Pancreas (tissue), 10 donors: ENCODE data around the gene ORM1. TPM values are rescaled to one million over a fixed set of nuclear protein-coding genes. Genes with fewer than 3 reads are reported as not detected.

Source experiments
- ATAC-seq, 4 donors: fragments of 200-7000 bp; cut with Tn5 transposase; one replicate each; pipeline versions ENCODE4 v1.8.0 to v1.9.1; 2020; ENCODE audit warnings: mild to moderate bottlenecking in 4 of 4, moderate library complexity in 4 of 4
- DNase-seq, 6 donors: peaks; one replicate each; pipeline ENCODE4 v3.0.0-alpha.2; 2020
- FAIRE-seq: peaks from 2 replicates; lab custom pipeline; 2012; peaks lifted over from hg19 to GRCh38; lab: Jason Lieb, UNC
- H3K27ac ChIP-seq, 4 donors: fragments of 200-600 bp; sonication (generic); 1 replicate in 3 of 4; 2 replicates in 1 of 4; pipeline versions ENCODE4 v1.5.0 to v1.8.0; 2020
- H3K27me3 ChIP-seq, 4 donors: fragments of 200-600 bp; one replicate each; pipeline ENCODE4 v1.8.0; 2021
- H3K36me3 ChIP-seq, 3 donors: fragments of 200-600 bp; sonication (generic) in 1 of 3; one replicate each; pipeline versions ENCODE4 v1.5.0 to v1.8.0; 2020 to 2021
- H3K4me1 ChIP-seq, 3 donors: fragments of 200-600 bp; one replicate each; pipeline ENCODE4 v1.8.0; 2021
- H3K4me3 ChIP-seq, 4 donors: fragments of 200-600 bp; sonication (generic) in 2 of 4; one replicate each; pipeline versions ENCODE4 v1.5.0 to v1.8.0; 2020 to 2021
- H3K9me3 ChIP-seq, 4 donors: fragments of 200-600 bp; one replicate each; pipeline ENCODE4 v1.8.0; 2021
- CTCF ChIP-seq, 4 donors: fragments of 200-600 bp; sonication (generic) in 3 of 4; IDR thresholded peaks; one replicate each; pipeline versions ENCODE4 v1.5.0 to v1.8.0; 2021; ENCODE audit warnings: antibody characterized with exemption in 4 of 4
- WGBS, 2 donors: extraction: QIAGEN DNeasy Blood & Tissue Kit; methylation state at CpG; one replicate each; pipeline ENCODE4 v1.1.7; 2013; 5-methylcytosine and 5-hydroxymethylcytosine counted together
- intact Hi-C, 3 donors: fragments of 100-400 bp; cut with DNase I; formaldehyde crosslinking; loops; one replicate each; pipeline versions ENCODE4 v1.11.1 to v1.14.2; 2022
- polyA plus RNA-seq, 2 donors: library from polyadenylated mRNA; stranded (reverse); fragments of 200-250 nt; gene quantifications; one replicate each; pipeline ENCODE4 v1.2.3, GENCODE V29; 2013
- total RNA-seq, 6 donors: library from RNA; stranded (reverse); fragmentation: NEBNext Ultra II Directional in 4 of 6; extraction: Animal tissue kit (Norgen Biotek cat#: 25700) in 4 of 6; gene quantifications; one replicate each; pipeline versions ENCODE4 v1.2.1 to v1.2.4, GENCODE V29; 2021 to 2023
- donor health status: healthy with polysubstance abuse.
- donor health status: DM: no; HTN: no; CAD: no; lungs with moderate emphysema.
- donor health status: DM: no; HTN: no; CAD: no.
- donor health status: control.
- donor health status: control.
- donor health status: Bipolar disorder and iron deficiency.
- donor health status: DM: yes; HTN: yes; CAD: no.
- donor health status: DM: no; HTN: no; CAD: no.
- donor health status: DM: no; HTN: no; CAD: no.
- donor health status: DM: yes; HTN: yes; CAD: no.

The ORM1 gene
- total and polyA plus RNA-seq, 8 donors = 0.38 to 10.2 (median 0.92) TPM; not detected in 3

- 88 to 93% methylated on average over 13 of the region's 13 CpGs for WGBS, 2 donors
- no peaks in the 10 kb centered on the region for H3K9me3 ChIP-seq
- peaks cover 0 to 10% (median 0%) of the 10 kb centered on the region in 3 donors for H3K36me3 ChIP-seq
- intact Hi-C loops = loop anchor here in 2 of 3 donors (5.0 kb wide), 1 partner anchor 182 kb away; no protein-coding TSS in a partner anchor
- no peaks in the 10 kb centered on the region for H3K4me1 ChIP-seq
- ATAC-seq (no peak), DNase-seq (peak in 4 of 6 donors; percentile 7 to 59 (median 30)), FAIRE-seq (no peak)
- H3K27ac ChIP-seq = no peak overlapping the region
- H3K27me3 ChIP-seq = no peaks in the 10 kb centered on the region
- no peak for TF ChIP-seq CTCF (IDR thresholded peaks at IDR 0.05)
- no peak overlapping the region for H3K4me3 ChIP-seq
Observed at GRCh38 chr9:114289106-114289505, 33.8 kb upstream of the ORM1 start.

- DNase-seq (peak in 4 of 6 donors; percentile 10 to 73 (median 28)), FAIRE-seq (no peak), ATAC-seq (no peak)
- Histone ChIP-seq H3K4me3 (no peak overlapping the region), H3K36me3 (peaks cover 0 to 17% (median 5%) of the 10 kb centered on the region in 3 donors), H3K4me1 (no peaks in the 10 kb centered on the region), H3K9me3 (no peaks in the 10 kb centered on the region), H3K27ac (no peak overlapping the region), H3K27me3 (no peaks in the 10 kb centered on the region)
- WGBS, 2 donors = 80 to 87% methylated on average over 13 of the region's 13 CpGs
- no peak for TF ChIP-seq CTCF (IDR thresholded peaks at IDR 0.05)
- intact Hi-C loops = loop anchor here in 2 of 3 donors (5.0 kb wide), 2 partner anchors 183 to 208 kb away; no protein-coding TSS in a partner anchor
Observed at GRCh38 chr9:114289571-114290481, 33.1 kb upstream of the ORM1 start.

GRCh38 chr9:114290561-114290986 lies 32.3 kb upstream of the ORM1 start:
- Histone ChIP-seq H3K9me3 (no peaks in the 10 kb centered on the region), H3K27ac (no peak overlapping the region), H3K36me3 (peaks cover 0 to 24% (median 9%) of the 10 kb centered on the region in 3 donors), H3K4me1 (no peaks in the 10 kb centered on the region), H3K4me3 (no peak overlapping the region), H3K27me3 (no peaks in the 10 kb centered on the region)
- peak in 1 of 6 donors; percentile 13 for DNase-seq
- no peak for TF ChIP-seq CTCF (IDR thresholded peaks at IDR 0.05)
- ATAC-seq = peak; percentile 20 to 46 (median 32)
- intact Hi-C loops = loop anchor here in 1 of 3 donors (5.0 kb wide), 1 partner anchor 208 kb away; no protein-coding TSS in a partner anchor
- WGBS, 2 donors = 63 to 66% methylated on average over 7 of the region's 7 CpGs
- no peak for FAIRE-seq

- peaks cover 0 to 28% (median 9%) of the 10 kb centered on the region in 3 donors for H3K36me3 ChIP-seq
- intact Hi-C loops = loop anchor here in 1 of 3 donors (5.0 kb wide), 1 partner anchor 209 kb away; no protein-coding TSS in a partner anchor
- no peaks in the 10 kb centered on the region for H3K9me3 ChIP-seq
- H3K4me3 ChIP-seq = no peak overlapping the region
- H3K27me3 ChIP-seq = no peaks in the 10 kb centered on the region
- H3K27ac ChIP-seq = no peak overlapping the region
- DNase-seq = peak; percentile 45 to 93 (median 78)
- ATAC-seq = peak; percentile 60 to 84 (median 78)
- FAIRE-seq = no peak
- 17% methylated on average over 12 of the region's 12 CpGs for WGBS, 2 donors
- no peaks in the 10 kb centered on the region for H3K4me1 ChIP-seq
- TF ChIP-seq CTCF (IDR thresholded peaks at IDR 0.05) = peak; percentile 91 to 97 (median 95)
Observed at GRCh38 chr9:114291064-114291474, 31.8 kb upstream of the ORM1 start.
